GM18873 (cell line): ENCODE data around the gene TOM1L2.

Source experiments
- ATAC-seq: cut with Tn5 transposase; IDR thresholded peaks from one replicate; pipeline ENCODE4 v1.9.1; 2021; ENCODE audit warnings: mild to moderate bottlenecking, moderate library complexity, moderate number of reproducible peaks; ENCODE audit not compliant: unreplicated experiment, low FRiP score

Gene TOM1L2

GRCh38 chr17:17840751-17841591, 131.2 kb downstream of the TOM1L2 start:
- no peak for ATAC-seq

GRCh38 chr17:17839791-17840707, 132.2 kb downstream of the TOM1L2 start:
- peak; percentile 36 for ATAC-seq

- ATAC-seq, result no peak
Observed at GRCh38 chr17:17837966-17838962, 133.9 kb downstream of the TOM1L2 start.

GRCh38 chr17:17837380-17837821, 134.8 kb downstream of the TOM1L2 start:
- no peak for ATAC-seq

GRCh38 chr17:17836818-17837379, 135.3 kb downstream of the TOM1L2 start, which contains the start of gene SREBF1:
Gene SREBF1, minus strand, starts transcription at chr17:17836986. Its CDS starts 169 bp downstream, at chr17:17836817.
- ATAC-seq, result peak; percentile 5

GRCh38 chr17:17836250-17836817, 135.9 kb downstream of the TOM1L2 start:
- ATAC-seq, result peak; percentile 67

- no peak for ATAC-seq
Observed at GRCh38 chr17:17835415-17836249, 136.6 kb downstream of the TOM1L2 start.

- ATAC-seq, result no peak
Observed at GRCh38 chr17:17834974-17835373, 137.2 kb downstream of the TOM1L2 start.

- ATAC-seq, result no peak
Observed at GRCh38 chr17:17833658-17834357, 138.4 kb downstream of the TOM1L2 start.

GRCh38 chr17:17832032-17832363, 140.2 kb downstream of the TOM1L2 start:
- no peak for ATAC-seq

GRCh38 chr17:17831208-17832031, 140.8 kb downstream of the TOM1L2 start:
- ATAC-seq, result no peak

- no peak for ATAC-seq
Observed at GRCh38 chr17:17830740-17831207, 141.4 kb downstream of the TOM1L2 start.

- ATAC-seq, result no peak
Observed at GRCh38 chr17:17830269-17830567, 142.0 kb downstream of the TOM1L2 start.

- no peak for ATAC-seq
Observed at GRCh38 chr17:17827826-17828621, 144.2 kb downstream of the TOM1L2 start.

- no peak for ATAC-seq
Observed at GRCh38 chr17:17826942-17827785, 145.0 kb downstream of the TOM1L2 start.
